NCI-H187 treated with DMSO at 0.1 percent for 48 hours (cell line): ENCODE results near the gene ZNF142.
"Not testable (repeated sequence)": the region's sequence is repeated elsewhere in the genome, so short reads cannot be mapped to it uniquely, and the experiment has no call there.

Experiments
- DNase-seq: peaks from one replicate; lab custom pipeline; 2025; lab: John Stamatoyannopoulos, UW

ZNF142 gene, protein sequence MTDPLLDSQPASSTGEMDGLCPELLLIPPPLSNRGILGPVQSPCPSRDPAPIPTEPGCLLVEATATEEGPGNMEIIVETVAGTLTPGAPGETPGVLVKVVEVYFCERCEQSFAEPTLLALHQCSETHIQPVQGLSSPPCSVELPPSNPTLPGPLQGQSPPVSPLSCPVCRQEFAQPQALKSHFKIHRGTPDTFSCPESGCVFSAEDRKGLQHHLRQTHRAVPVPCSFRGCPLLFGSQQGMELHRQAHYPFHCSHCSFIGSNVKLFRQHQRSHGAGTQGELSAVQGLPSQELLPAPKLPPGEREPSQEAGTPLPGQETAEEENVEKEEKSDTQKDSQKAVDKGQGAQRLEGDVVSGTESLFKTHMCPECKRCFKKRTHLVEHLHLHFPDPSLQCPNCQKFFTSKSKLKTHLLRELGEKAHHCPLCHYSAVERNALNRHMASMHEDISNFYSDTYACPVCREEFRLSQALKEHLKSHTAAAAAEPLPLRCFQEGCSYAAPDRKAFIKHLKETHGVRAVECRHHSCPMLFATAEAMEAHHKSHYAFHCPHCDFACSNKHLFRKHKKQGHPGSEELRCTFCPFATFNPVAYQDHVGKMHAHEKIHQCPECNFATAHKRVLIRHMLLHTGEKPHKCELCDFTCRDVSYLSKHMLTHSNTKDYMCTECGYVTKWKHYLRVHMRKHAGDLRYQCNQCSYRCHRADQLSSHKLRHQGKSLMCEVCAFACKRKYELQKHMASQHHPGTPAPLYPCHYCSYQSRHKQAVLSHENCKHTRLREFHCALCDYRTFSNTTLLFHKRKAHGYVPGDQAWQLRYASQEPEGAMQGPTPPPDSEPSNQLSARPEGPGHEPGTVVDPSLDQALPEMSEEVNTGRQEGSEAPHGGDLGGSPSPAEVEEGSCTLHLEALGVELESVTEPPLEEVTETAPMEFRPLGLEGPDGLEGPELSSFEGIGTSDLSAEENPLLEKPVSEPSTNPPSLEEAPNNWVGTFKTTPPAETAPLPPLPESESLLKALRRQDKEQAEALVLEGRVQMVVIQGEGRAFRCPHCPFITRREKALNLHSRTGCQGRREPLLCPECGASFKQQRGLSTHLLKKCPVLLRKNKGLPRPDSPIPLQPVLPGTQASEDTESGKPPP (N-terminal part only)

DNA sequence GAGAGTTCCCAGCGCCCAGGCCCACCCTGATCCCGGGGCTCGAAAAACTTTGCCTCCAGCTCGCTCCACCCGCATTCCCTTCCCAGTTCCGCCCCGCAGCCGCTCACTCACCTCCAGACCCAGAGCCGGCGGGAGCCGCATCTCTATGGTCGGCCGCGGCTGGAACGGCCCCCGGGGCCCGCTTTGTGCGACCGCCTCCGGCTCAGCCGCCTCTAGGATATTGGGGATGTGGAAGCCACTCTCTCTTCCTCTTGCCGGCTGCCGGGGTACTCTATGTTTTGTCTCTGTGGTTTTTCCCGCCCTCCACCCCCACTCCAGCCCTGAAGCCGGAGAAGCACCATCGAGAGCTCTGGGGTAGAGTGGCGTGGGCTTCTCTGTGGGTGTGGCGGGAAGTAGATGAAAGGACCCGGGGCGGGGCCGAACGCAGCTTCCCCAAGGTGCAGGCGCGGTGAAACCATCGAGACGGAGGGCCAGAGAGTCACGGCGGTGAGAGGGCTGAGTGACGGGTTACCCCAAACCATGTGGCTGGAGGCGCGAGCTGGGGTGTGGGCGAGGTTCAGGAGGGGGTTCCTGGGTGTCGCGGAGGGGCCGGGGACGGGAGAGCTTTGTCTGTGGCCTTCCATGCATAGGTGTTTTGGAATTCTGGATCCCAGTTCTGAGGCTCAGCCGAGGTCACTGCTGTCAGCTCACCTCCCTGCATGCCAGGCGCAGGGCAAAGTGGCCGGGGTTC lies at the start of gene ZNF142, which contains the start of gene BCS1L:
Gene ZNF142, minus strand, starts transcription at position 366 of the 730 bp plus-strand sequence. CDS start 3,194 bp downstream, outside the sequence.
Gene BCS1L, plus strand, starts transcription at position 426 of the 730 bp plus-strand sequence. CDS start 1,305 bp downstream, outside the sequence.
- DNase-seq, result peak; percentile 72

DNA sequence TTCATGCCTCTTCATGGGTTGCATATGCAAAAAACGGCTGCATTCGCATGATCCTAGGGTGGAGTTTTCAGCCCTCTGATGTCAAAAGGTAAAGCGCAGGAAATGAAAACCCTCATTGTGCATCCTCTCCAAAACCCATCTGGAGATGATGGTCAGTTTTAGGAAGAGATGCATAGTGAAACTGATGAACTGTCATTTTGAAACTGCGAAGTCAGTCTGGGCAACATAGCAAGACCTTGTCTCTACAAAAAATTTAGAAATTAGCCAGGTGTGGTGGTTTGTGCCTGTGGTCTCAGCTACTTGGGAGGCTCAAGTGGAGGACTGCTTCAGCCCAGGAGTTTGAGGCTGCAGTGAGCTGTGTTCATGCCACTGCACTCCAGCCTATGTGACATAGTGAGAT lies 48.7 kb upstream of the ZNF142 start:
- DNase-seq, result no peak

DNA sequence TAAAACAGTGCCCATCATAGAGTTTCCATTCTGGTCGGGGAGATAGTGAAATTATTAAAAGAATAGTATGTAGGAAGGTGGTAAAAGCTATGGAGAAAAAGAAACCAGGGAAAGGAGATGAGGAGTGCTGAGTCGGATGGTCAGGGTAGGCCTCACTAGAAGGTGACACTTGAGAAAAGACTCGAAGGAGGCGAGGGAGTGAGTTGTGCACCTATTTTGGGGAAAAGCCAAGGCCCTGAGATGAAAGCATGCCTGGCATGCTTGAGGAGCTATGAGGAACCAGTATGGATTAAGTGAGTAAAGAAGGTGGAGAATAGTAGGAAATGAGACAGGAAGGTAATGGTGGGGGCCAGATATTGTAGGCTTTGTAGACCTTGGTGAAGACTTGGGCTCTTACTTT lies 43.9 kb upstream of the ZNF142 start:
- no peak for DNase-seq

DNA sequence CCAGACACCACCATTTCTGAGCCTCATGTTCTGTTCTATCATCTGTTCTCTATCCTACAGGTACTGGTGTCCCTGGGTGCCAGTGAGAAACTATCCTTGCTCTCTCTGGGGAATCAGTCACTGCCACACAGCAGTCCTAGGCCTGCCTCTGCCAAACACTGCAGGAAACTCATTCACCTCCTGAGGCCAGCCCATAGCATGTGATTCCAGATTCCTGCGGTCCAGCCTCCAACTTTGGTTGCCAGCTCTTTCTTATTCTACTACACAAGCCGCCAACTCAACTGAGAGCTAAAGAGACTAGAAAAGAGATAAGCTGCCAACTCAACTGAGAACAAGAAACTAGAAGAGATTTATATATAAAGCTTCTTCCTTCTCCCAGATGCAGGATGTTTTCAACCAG lies 42.4 kb upstream of the ZNF142 start:
- no peak for DNase-seq

DNA sequence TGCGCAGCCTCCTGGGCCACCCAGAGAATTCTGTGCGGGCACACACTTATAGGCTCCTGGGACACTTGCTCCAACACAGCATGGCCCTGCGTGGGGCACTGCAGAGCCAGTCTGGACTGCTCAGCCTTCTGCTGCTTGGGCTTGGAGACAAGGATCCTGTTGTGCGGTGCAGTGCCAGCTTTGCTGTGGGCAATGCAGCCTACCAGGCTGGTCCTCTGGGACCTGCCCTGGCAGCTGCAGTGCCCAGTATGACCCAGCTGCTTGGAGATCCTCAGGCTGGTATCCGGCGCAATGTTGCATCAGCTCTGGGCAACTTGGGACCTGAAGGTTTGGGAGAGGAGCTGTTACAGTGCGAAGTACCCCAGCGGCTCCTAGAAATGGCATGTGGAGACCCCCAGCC lies 39.5 kb upstream of the ZNF142 start:
- no peak for DNase-seq

DNA sequence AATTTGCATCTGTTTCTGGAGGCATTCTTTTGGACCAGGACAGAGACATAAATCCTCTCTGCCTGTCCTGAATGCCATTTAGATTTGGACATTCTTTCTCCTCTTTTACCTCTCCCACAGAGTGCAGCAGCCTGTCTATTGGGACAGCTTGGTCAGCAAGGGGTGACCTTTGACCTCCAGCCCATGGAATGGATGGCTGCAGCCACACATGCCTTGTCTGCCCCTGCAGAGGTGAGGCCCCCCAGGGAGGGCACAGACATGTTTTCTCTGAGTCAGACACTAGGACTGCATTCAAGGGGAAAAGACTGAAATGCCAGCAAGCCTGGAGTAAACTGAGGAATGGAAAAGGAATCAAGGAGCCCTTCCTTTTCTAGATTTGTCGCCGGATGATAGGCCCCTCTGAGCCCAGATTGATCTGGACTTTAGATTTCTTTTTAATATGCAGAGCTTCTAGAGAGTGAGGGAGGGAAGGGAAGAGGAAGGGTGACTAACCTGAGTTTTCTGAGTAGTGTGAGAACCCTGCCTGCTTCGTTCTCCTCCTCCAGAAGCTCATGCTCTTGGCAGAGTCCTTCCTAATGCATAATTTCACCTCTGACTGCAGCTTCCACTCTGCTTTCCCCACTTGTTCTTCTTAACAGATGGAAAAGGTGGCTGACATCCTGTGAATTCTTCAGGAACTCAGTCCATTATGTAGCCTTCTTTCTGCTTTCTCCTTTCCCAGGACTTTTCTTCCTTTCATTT lies 35.2 kb upstream of the ZNF142 start:
- no peak for DNase-seq

DNA sequence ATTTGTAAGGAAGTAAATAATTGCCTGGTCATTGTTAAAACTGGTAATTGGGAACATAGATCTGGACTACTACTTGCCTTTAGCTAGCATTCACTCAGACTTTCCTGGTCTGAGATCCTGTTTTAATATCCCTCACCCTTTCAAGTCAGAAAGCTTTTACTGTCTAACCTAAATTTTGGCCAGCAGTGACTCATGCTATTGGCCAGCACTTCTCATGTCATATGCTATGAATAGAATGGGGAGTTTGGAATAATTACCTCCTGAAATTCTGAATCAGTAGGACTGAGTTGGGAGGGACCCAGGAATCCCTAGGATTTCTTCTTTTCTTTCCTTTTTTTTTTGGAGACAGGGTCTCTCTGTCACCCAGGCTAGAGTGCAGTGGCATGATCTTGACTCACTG lies 31.8 kb upstream of the ZNF142 start:
- DNase-seq, result no peak

DNA sequence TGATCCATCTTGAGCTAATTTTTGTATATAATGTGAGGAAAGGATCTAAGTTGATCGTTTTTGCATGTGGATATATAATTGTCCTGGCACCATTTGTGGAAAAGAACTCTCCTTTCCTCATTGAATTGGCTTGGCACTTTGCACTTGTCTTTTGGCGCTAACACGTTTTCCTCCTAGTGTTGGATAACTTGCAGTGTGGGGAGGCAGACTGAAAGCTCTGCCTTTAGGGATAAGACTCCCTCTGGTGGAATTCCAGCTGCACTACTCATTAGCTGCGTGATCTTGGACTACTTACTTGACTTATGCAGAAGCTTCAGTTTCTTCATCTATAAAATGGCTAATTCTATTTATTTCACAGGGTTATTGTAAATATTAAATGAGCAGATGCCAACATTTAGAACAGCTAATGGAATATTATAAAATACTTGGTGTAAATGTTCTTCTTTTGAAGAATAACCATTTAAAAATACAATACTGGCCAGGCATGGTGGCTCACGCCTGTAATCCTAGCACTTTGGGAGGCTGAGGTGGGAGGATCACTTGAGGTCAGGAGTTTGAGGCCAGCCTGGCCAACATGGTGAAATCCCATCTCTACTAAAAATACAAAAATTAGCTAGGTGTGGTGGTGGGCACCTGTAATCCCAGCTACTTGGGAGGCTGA lies 28.1 kb upstream of the ZNF142 start:
- DNase-seq, result not testable (repeated sequence)

DNA sequence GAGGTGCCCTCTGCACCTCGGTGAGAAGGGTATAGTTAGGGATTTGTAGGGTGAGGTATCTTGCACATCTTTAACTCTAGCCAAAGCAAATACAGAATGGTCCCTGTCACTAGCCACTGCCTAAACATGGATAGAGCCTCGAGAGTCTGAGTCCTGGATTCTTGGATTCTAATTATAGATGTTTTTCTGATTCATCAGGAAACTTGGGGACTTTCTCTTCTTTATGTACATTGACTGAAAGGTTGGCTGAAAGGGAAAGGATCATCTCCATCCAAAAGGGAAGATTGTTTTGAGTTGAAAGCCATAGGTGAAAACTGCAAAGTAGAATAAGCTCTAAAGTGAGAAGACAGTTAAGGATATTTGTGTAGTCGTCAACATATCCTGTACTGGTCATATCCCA lies 20.6 kb upstream of the ZNF142 start:
- no peak for DNase-seq

DNA sequence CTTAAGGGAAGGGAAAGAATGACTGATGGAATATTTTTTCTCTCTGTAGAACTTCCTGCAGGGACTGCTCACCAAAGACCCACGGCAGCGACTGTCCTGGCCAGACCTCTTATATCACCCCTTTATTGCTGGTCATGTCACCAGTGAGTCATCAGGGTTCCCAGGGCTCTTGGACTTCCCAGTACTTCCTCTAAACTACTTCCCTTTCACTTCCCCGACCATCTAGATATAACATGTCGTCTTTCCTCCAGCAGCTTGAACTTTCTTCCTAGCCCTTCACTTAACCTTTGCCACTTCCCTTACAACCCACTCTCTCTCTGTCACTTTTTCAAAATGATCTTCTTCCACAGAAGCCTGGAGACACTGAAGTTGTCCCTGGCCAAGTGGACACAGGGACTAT lies 19.7 kb upstream of the ZNF142 start:
- DNase-seq, result no peak

DNA sequence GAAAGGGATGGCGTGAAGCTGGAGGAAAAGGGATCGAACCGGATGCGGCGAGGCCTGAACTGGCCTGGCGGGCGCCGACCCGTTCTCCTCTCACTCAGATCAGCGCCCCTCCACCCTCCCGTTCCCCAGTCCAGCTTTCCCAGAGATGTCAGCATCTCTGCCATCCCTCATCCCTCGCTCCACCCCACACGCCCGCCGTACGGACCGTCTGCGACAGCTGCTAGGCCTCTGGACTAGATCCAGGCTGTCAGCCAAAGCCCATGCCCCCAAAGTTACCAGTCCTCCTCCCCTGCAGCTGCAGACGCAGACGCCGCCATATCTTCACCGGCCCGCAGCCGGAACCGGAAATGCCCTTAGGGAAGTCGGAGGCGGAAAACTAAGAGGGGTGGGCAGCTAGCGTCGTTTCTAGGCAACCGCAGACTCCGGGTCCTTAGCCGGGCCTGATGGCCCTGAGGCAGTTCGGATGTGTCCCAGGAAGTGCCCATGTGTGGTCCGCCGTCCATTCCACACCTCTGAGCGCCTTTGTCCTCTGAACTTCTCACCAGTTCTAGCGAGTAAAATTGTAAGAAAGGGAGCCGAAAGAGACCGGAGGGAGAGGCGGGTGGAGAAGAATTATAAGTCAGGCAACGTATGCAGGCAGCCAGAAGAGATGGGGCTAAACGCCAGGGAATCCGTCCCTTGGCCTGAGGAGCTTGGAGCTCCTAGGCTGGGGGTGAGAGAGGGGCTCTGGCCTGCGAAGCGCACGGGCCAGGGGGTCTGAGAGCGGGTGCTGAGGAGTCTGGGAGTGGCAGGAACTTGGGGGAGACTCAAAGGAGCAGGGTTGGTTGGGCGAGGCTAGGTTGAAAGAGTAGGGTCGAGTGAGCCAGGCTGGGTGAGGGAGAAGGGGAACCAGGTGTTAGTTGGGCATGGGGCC lies 12.5 kb upstream of the ZNF142 start, which contains the start of the genes RNF25 and STK36:
Gene RNF25, minus strand, starts transcription at position 349 of the 913 bp plus-strand sequence. Its CDS starts 32 bp downstream, at position 317.
Gene STK36, plus strand, starts transcription at position 433 of the 913 bp plus-strand sequence. CDS start 744 bp downstream, outside the sequence.
- peak; percentile 2 for DNase-seq

DNA sequence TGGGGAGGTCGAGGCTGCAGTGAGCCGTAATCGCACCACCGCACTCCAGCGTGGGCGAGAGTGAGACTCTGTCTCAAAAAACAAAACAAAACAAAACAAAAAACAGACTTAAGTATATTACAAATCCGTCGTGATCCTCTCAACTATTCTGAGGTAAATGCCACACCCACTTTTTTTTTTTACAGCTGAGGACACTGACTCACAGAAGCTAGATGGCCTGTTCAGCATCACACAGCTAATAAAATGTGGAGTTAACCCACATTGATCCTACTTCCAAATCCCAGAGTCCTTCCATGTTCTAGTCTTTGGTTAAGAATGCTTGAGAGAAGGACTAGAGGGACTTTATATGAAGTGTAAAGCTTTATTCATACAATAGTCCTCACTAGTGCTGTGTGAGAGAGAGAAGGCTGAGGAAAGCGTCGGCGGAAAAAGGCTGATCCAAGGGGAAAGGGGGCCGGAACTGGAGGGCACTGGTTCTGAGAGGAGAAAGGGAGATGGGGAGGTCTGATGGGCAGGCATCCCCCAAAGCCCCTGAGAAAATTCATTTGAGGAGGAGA lies 11.8 kb upstream of the ZNF142 start:
- no peak for DNase-seq

DNA sequence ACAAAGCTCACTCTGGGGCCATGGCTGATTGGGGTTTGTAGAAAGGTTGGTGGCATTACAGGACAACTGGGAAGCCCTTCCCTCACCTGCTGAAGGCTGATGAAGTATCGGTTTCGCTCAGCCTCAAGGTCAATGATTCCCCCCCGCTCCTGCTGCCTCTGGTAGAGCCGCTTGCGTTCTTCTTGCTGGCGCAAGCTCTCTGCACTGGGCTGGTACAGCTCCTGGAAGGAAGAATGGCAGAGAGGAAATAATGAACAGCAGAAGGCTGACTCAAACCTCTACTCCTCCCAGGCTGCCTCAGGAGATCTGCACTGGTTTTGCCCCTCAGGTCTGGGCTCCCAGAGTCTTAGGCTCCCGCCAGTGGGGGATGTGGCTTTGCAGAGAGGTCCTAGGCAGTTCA lies 5.2 kb upstream of the ZNF142 start:
- no peak for DNase-seq

DNA sequence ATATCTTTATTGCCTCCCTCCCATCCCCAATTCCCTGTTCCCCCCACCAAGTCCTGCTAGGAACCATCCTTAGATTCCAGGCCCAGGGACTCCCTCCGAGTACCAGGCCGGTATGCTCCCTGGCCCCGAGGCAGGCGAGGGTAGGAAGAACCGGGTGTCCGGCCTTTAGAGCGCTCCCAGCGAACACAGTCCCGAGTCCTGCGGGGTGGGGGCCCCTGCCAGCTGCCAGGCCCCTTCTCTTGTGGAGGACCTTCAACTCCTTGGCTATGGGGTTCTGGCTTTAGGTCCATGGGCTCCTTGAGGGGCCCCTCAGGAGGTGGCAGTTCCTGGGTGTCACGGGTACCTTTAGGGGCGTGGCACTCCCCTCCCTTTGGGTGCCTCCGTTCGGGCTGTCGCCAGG lies 4.5 kb upstream of the ZNF142 start:
- no peak for DNase-seq

DNA sequence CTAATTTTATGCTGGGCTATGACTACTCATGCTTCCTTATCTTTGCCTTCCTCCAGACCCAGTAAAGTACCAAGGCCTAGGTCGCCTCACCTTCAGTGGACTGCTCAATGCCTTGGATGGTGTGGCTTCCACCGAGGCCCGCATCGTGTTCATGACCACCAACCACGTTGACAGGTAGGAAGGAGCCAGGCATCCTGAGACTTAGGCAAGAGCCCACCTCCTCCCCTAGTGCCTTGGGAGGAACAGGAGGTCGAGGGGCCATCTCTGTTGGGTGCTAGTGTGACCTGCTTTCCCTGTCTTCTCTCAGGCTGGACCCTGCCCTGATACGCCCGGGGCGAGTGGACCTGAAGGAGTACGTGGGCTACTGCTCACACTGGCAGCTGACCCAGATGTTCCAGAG lies 3.4 kb upstream of the ZNF142 start:
- DNase-seq, result no peak

DNA sequence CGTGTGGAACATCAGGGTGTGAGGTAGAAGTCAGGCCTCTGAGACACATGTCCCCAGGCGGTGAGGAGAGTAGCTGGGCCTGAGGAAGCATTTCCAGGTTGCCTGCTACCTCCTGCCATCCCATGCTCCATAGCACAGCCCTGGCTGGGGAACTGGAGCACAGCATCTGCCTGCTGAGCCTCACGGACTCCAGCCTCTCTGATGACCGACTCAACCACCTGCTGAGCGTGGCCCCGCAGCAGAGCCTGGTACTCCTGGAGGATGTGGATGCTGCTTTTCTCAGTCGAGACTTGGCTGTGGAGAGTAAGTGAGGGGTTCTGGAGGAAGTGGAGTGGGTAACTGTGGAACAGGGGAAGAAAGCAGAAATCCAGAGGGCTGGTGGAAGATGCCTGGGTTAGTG lies 3.0 kb upstream of the ZNF142 start:
- no peak for DNase-seq

DNA sequence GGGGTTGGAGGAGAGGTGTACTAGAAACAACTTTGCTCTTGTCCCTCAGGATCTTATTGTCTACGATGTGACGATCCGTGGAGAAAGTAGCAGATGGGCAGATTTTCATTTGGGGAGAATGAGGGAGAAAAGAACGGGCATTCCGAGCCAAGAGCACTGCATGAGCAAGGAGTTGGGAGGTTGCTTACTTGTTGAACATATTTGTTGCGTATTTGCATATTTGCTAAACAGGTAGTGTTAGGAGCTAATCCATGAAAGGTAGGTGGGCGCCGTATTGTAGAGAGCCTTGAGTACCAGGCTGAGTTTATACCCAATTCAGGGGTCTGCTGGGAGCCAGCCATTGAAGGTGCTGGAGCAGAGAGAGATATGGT lies 550 bp upstream of the ZNF142 start:
- DNase-seq, result no peak

DNA sequence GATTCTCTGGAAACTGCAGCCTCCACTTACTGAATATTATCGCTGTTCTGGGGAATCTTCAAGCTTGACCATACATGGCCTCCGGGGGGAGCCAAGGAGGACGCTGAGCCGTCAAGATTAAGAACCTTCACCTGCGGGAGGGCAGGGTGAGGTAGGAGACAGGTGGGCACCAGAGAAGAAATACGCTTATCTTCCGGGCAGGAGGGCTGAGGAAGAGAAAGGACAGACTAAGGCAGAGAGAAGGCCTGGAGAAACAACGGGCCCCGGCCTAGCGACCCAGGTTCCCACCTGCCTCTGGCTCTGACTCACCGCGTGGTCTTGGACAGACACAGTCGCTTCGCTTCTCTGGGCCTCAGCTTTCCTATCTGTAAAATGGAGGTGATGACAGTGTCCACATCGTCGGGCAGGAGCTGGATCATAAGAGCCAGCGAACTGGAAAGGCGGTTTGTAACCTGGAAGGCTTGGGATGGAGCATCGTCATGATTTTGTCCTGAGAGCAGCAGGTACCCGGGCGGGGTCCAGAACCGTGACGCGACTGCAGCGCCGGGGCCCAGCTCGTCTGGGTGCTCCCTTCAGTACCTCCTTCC lies 659 bp downstream of the ZNF142 start:
- DNase-seq, result no peak
